Measurements from ENCODE around the gene NECAP2.
"Not testable (repeated sequence)": the region's sequence is repeated elsewhere in the genome, so short reads cannot be mapped to it uniquely, and the experiment has no call there.

NECAP2 gene

GRCh38 chr1:16456151-16456550 lies 15.6 kb downstream of the NECAP2 start:
- DNase-seq (ENCODE audit: low read depth in 2 of 2, low spot score in 1 of 2), result not testable (repeated sequence)

DNA sequence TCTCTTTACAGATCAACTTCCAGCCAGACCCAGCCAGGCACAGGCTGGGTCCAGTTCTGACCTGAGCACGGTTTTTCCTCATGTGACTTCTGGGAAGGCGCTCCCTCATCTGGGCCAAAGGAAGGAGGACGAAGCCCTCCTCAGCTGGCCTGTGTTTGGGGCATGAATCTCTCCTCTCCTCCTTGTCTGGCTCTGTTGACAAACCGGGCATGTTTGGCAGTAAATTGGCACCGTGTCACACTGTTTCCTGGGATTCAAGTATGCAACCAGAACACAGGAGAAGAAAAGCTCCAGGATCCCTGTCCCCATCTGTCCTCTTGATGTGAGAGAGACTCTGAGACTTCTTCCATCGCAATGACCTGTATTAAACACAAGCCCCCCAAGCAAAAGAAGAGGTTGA lies 18.3 kb downstream of the NECAP2 start:
- DNase-seq (ENCODE audit: low read depth in 2 of 2, low spot score in 1 of 2), result no peak

GRCh38 chr1:16459352-16459925 lies 18.9 kb downstream of the NECAP2 start:
- DNase-seq (ENCODE audit: low read depth in 2 of 2, low spot score in 1 of 2), result no peak

DNA sequence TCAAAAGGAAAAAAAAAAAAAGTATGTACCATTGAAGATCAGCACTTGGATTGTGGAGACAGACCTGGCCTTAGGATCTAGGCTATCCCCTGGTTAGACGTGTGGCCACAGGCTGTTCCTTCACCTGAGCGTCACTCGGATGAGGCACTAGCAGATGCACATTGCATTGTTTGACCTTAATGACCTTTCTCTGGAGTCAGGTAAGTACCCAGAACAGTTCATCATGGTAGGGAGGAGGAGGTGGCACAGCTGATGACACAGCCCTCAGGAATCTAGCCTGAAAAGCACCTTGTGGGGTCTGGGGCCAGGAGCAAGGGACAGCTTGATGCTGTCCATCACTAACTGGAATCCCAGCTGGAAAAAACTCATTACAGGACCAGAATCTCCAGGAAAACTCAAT lies 21.2 kb downstream of the NECAP2 start:
- no peak for DNase-seq (ENCODE audit: low read depth in 2 of 2, low spot score in 1 of 2)

DNA sequence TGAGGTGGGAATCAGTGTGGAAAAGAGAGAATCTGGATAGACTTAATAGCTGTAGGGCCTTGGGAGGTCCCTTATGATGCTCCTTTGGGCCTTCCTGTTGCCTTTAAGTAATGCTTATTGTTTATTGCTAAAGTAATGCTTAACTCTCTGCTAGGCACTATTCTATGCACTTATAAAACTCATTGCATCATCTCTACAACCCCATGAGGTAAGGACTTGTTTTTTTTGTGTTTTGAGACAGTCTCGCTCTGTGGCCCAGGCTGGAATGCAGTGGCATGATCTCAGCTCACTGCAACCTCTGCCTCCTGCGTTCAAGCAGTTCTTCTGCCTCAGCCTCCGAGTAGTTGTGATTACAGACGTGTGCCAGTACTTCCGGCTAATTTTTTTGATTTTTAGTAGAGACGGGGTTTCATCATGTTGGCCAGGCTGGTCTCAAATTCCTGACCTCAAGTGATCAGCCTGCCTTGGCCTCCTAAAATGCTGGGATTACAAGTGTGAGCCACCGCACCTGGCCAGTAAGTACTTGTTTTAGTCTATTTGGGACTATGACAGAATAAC lies 22.3 kb downstream of the NECAP2 start:
- no peak for DNase-seq (ENCODE audit: low read depth in 2 of 2, low spot score in 1 of 2)

GRCh38 chr1:16464917-16465625 lies 24.5 kb downstream of the NECAP2 start:
- DNase-seq (ENCODE audit: low read depth in 2 of 2, low spot score in 1 of 2), result no peak

GRCh38 chr1:16468558-16468957 lies 28.0 kb downstream of the NECAP2 start:
- no peak for DNase-seq (ENCODE audit: low read depth in 2 of 2, low spot score in 1 of 2)

- DNase-seq (ENCODE audit: low read depth in 2 of 2, low spot score in 1 of 2), result no peak
These were observed 33.8 kb downstream of the NECAP2 start for GRCh38 chr1:16474166-16474800.

GRCh38 chr1:16474891-16475290 lies 34.4 kb downstream of the NECAP2 start:
- DNase-seq (ENCODE audit: low read depth in 2 of 2, low spot score in 1 of 2), result not testable (repeated sequence)

GRCh38 chr1:16475771-16476770 lies 35.5 kb downstream of the NECAP2 start:
- not testable (repeated sequence) for DNase-seq (ENCODE audit: low read depth in 2 of 2, low spot score in 1 of 2)

DNA sequence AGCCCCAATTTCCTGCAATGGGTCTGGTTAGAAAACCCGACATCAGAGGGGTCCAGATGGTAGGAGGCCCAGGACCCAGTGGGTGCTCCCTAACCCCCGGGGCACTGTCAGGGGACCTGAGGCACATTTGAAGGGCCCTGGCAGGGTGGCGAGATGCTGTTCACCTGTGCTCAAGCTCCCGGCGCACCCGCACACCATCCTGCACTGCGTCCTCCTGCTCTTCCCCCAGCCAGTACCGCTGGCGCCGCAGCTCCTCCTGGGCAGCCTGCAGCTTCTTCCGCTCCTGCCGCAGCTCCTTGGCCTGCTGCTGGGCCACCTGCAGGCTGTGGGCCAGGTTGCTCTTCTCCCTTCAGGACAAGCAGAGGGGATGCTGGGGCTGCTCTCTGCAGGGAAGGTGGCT lies 37.6 kb downstream of the NECAP2 start:
- DNase-seq (ENCODE audit: low read depth in 2 of 2, low spot score in 1 of 2), result no peak

GRCh38 chr1:16483146-16483545 lies 42.6 kb downstream of the NECAP2 start:
- DNase-seq (ENCODE audit: low read depth in 2 of 2, low spot score in 1 of 2), result not testable (repeated sequence)

DNA sequence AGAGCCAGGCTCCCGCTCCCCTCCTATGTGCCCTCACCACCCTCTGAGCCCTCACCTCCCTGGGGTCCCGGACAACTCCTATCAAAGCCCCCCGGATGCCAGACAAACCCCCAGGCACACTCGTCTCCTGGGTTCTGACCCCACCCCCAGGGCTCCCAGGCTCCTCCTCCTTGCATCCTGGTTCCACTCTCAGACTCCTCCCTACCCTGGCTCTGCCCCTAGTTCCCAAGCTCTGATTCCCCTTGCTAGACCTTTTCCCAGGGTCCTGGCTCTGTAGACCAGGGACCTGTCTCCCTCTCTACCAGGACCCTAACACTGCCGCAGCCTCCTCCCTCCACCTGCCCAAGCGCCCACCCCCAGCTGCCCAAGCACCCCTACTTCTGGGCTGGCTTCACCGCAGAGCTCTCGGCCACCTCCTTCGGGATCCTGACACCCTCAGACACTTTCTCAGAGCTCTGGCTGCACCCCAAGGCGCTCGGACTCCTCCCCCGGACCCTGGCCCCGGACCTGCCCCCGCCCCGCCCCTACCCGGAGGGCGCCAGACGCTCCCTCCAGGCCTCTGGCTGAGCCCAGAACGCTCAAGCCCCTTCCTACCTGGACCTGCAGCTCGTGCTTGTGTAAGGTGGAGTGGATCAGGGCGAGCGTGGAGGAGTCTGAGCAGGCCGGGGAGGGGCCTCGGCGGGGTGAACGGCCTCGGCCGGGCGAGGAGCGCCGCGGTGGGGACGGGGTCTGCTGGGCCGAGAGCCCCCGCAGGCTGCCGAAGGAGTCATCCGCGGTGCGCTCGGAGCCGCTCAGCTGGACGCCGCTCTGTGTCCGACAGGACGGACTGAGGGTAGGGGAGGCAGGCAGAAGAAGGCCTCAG lies 43.3 kb downstream of the NECAP2 start:
- not testable (repeated sequence) for DNase-seq (ENCODE audit: low read depth in 2 of 2, low spot score in 1 of 2)

GRCh38 chr1:16484501-16484835 lies 43.9 kb downstream of the NECAP2 start:
- no peak for DNase-seq (ENCODE audit: low read depth in 2 of 2, low spot score in 1 of 2)

DNA sequence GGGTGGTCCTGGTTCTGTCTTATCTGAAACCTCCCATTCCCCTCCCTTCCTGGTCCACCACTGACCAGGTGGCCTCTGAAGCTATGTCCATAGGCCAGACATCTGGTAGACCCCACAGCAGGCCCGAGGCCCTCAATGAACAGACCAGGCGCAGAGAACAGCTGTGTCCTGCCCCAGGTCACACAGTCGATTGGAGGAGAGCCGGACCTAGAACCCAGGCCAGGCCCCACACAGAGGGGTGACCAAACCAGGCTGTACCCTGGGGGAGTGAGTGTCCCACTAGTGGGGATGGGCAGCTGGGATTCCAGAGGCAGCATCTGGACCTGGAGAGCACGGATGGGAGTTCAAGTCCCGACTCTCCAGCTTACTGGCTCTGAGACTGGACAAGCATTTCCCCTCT lies 44.4 kb downstream of the NECAP2 start:
- DNase-seq (ENCODE audit: low read depth in 2 of 2, low spot score in 1 of 2), result no peak

DNA sequence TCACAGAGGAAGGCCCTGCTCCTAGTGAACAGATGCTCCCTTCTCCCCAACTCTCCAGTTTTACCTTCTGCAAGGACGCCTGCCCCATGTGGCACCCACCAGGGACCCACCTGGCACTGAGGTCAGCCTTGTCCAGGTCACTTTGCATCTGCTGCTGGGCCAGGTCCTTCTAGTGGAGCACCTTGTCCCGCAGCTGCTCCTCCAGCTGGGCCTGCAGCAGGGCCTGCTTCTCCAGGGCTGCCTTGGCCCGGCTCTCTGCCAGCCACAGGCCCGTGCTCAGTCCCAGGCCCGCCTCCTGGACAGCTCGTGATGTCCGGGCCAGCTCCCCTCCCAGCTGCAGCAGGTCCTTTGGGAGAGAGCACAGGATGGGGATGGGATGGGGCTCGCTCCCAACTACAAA lies 45.8 kb downstream of the NECAP2 start:
- not testable (repeated sequence) for DNase-seq (ENCODE audit: low read depth in 2 of 2, low spot score in 1 of 2)

GRCh38 chr1:16487011-16487410 lies 46.5 kb downstream of the NECAP2 start:
- DNase-seq (ENCODE audit: low read depth in 2 of 2, low spot score in 1 of 2), result not testable (repeated sequence)

GRCh38 chr1:16489195-16489880 lies 48.8 kb downstream of the NECAP2 start:
- not testable (repeated sequence) for DNase-seq (ENCODE audit: low read depth in 2 of 2, low spot score in 1 of 2)

DNA sequence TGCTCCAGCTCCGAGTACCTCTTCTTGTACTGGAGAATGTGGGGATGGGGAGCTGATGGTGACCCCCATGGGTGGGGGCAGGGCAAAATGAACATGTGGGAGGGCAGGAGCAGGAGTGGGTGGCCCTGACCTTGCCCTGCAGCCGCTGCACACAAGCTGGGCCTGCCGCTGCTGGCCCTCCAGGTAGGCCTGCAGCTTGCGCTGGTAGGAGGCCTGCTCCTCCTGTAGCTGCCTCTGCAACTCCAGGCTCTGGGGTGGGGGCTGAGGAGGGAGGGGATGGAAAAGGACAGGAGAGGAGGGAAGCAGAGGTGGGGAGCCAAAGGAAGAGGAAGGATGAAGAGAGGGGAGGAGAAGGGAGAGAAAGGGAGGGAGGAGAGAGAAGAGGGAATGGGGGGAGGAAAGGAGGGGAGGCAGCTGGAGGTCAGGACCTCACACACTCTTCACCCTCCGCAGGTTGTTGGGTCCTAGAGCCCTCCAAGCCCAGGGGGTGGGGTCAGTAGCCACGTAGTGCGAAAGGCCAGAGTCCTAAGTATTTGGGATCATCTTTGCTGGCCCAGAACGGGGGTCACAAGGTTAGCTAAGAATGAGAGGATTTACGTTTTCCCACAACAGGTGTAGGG lies 50.6 kb downstream of the NECAP2 start:
- DNase-seq (ENCODE audit: low read depth in 2 of 2, low spot score in 1 of 2), result no peak

Data from stimulated activated CD8-positive, alpha-beta memory T cell treated with anti-CD3 and anti-CD28 coated beads, Interleukin-4, amount 100 ng/mL, for 4 hours (primary cell).